OCI-LY1 (cell line): ENCODE results near the gene RAB13.
"Not testable (repeated sequence)": the region's sequence is repeated elsewhere in the genome, so short reads cannot be mapped to it uniquely, and the experiment has no call there.

Experiments
- H2AFZ ChIP-seq: fragments of 200-600 bp; sonication (generic), shearing (Covaris generic); 2 replicates; pipeline ENCODE4 v1.6.0; 2014; ENCODE audit warnings: antibody characterized with exemption, mild to moderate bottlenecking, low read length
- H3F3A ChIP-seq: fragments of 200-600 bp; sonication (generic), shearing (Covaris generic); 2 replicates; pipeline ENCODE4 v1.6.0; 2014; ENCODE audit warnings: mild to moderate bottlenecking, antibody characterized with exemption, low read length, moderate library complexity; ENCODE audit not compliant: insufficient read depth
- H3K27ac ChIP-seq: fragments of 200-600 bp; sonication (generic); 2 replicates; pipeline ENCODE4 v1.5.1; 2014; ENCODE audit warnings: low read length, mixed run types, mild to moderate bottlenecking, low read depth; ENCODE audit not compliant: poor library complexity, severe bottlenecking
- H3K27me3 ChIP-seq: fragments of 200-600 bp; sonication (generic); 2 replicates; pipeline ENCODE4 v1.6.0; 2014; ENCODE audit warnings: antibody characterized with exemption, mild to moderate bottlenecking, low read length, moderate library complexity; ENCODE audit not compliant: insufficient read depth
- H3K36me3 ChIP-seq: fragments of 200-600 bp; sonication (generic); 2 replicates; pipeline ENCODE4 v1.6.1; 2014; ENCODE audit warnings: mild to moderate bottlenecking, antibody characterized with exemption, low read length, moderate library complexity, mixed read lengths; ENCODE audit not compliant: insufficient read depth
- H3K4me1 ChIP-seq: fragments of 200-600 bp; sonication (generic); 2 replicates; pipeline ENCODE4 v1.5.1; 2014; ENCODE audit warnings: mild to moderate bottlenecking, low read length, moderate library complexity; ENCODE audit not compliant: insufficient read depth, severe bottlenecking
- H3K4me2 ChIP-seq: fragments of 200-600 bp; sonication (generic), shearing (Covaris generic); 2 replicates; pipeline ENCODE4 v1.6.1; 2014; ENCODE audit warnings: low read length
- H3K4me3 ChIP-seq: fragments of 200-600 bp; sonication (generic); 2 replicates; pipeline ENCODE4 v1.5.1; 2014; ENCODE audit warnings: low read length, low read depth, mild to moderate bottlenecking, mixed read lengths; ENCODE audit not compliant: poor library complexity, severe bottlenecking
- H3K79me2 ChIP-seq: fragments of 200-600 bp; shearing (Covaris generic); 2 replicates; pipeline ENCODE4 v1.6.1; 2016; ENCODE audit warnings: mixed run types, low read length, mixed read lengths; ENCODE audit not compliant: insufficient read depth
- H3K9ac ChIP-seq: fragments of 200-600 bp; sonication (generic), shearing (Covaris generic); 2 replicates; pipeline ENCODE4 v1.6.1; 2014; ENCODE audit warnings: mild to moderate bottlenecking, low read length, mixed read lengths
- H3K9me2 ChIP-seq: fragments of 200-600 bp; sonication (generic), shearing (Covaris generic); 2 replicates; pipeline ENCODE4 v1.6.1; 2014; ENCODE audit warnings: low read depth, mild to moderate bottlenecking, low read length, mixed read lengths
- H3K9me3 ChIP-seq: fragments of 200-600 bp; shearing (Covaris generic); 2 replicates; pipeline ENCODE4 v1.6.1; 2014; ENCODE audit warnings: low read length, mixed read lengths
- H4K20me1 ChIP-seq: fragments of 200-600 bp; sonication (generic), shearing (Covaris generic); 2 replicates; pipeline ENCODE4 v1.6.0; 2016; ENCODE audit warnings: mild to moderate bottlenecking, low read length; ENCODE audit not compliant: insufficient read depth
- CTCF ChIP-seq: fragments of 200-600 bp; sonication (generic), shearing (Covaris generic); IDR thresholded peaks from 2 replicates; pipeline ENCODE4 v1.5.1; 2017; ENCODE audit warnings: mild to moderate bottlenecking, antibody characterized with exemption, low read length, moderate library complexity, mixed read lengths
- EZH2 ChIP-seq: fragments of 200-600 bp; sonication (generic), shearing (Covaris generic); IDR thresholded peaks from 2 replicates; pipeline ENCODE4 v1.8.0; 2017; ENCODE audit warnings: borderline replicate concordance, mixed run types, mild to moderate bottlenecking, antibody characterized with exemption, low read length, moderate library complexity, mixed read lengths

The RAB13 gene

GRCh38 chr1:153985941-153986761 is at the start of gene RAB13:
Gene RAB13 (minus strand): TSS chr1:153986339. CDS start chr1:153986236, 103 bp downstream.
- H3K4me2 ChIP-seq = peak within 1 kb of the TSS; percentile 45
- peaks cover 5% of the 10 kb centered on the region for H3K36me3 ChIP-seq
- no peaks in the 10 kb centered on the region for H3K9me2 ChIP-seq
- H3K4me3 ChIP-seq = peak within 1 kb of the TSS; percentile 27
- H3F3A ChIP-seq = no peaks in the 10 kb centered on the region
- no peaks in the 10 kb centered on the region for H3K27me3 ChIP-seq
- no peaks in the 10 kb centered on the region for H3K9me3 ChIP-seq
- peaks cover 20% of the 10 kb centered on the region for H3K4me1 ChIP-seq
- peak within 1 kb of the TSS; percentile 59 for H3K27ac ChIP-seq
- TF ChIP-seq CTCF (no peak), EZH2 (no peak)
- H2AFZ ChIP-seq = no peak within 1 kb of the TSS; the same call in 1 of the 2 replicates
- peak within 1 kb of the TSS; percentile 30; the same call in 1 of the 2 replicates for H3K9ac ChIP-seq
- no peaks in the 10 kb centered on the region for H4K20me1 ChIP-seq
- H3K79me2 ChIP-seq = peaks cover 1% of the 10 kb centered on the region; the same call in 1 of the 2 replicates

- H3K4me2 ChIP-seq, H3K27ac ChIP-seq, H3K27me3 ChIP-seq, H3K4me3 ChIP-seq, H3K4me1 ChIP-seq, H3K9ac ChIP-seq, H3F3A ChIP-seq, H3K9me3 ChIP-seq, H3K79me2 ChIP-seq, H2AFZ ChIP-seq, H3K36me3 ChIP-seq, H4K20me1 ChIP-seq, H3K9me2 ChIP-seq: not testable (repeated sequence)
Observed at GRCh38 chr1:154033697-154034096, 47.6 kb upstream of the RAB13 start.

DNA sequence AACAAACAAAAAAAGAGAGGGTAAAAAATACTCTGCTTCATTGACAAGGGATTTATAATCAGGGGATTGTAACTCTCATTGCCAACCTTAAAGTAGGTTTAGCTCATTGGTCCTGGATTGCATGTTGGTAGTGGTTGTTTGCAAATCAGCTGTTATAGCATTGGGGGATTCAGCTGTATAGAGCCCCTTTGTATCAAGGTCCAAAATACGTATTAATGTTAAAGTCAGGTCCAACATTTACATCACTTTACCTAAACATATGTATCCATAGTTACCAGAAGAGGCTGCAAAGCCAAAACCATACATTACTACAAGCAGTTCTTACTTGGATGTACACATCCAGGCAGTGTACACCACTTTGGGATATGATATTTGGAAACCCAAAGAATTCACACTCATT is 33.8 kb upstream of the RAB13 start:
- Histone ChIP-seq H3F3A (no peaks in the 10 kb centered on the region), H3K9me3 (no peaks in the 10 kb centered on the region), H3K36me3 (no peaks in the 10 kb centered on the region), H3K4me2 (no peak overlapping the region), H2AFZ (no peak overlapping the region), H3K9ac (no peak overlapping the region), H3K79me2 (no peaks in the 10 kb centered on the region), H3K27me3 (no peaks in the 10 kb centered on the region), H3K9me2 (no peaks in the 10 kb centered on the region), H3K27ac (no peak overlapping the region), H3K4me1 (no peaks in the 10 kb centered on the region), H3K4me3 (no peak overlapping the region), H4K20me1 (no peaks in the 10 kb centered on the region)
- no peak for TF ChIP-seq EZH2
- no peak for TF ChIP-seq CTCF

GRCh38 chr1:154019269-154019668 is 33.1 kb upstream of the RAB13 start:
- Histone ChIP-seq H3K9me3 (no peaks in the 10 kb centered on the region), H3K27ac (no peak overlapping the region), H3K27me3 (no peaks in the 10 kb centered on the region), H4K20me1 (no peaks in the 10 kb centered on the region), H3F3A (no peaks in the 10 kb centered on the region), H3K9ac (no peak overlapping the region), H2AFZ (no peak overlapping the region), H3K4me1 (no peaks in the 10 kb centered on the region), H3K79me2 (no peaks in the 10 kb centered on the region), H3K4me3 (no peak overlapping the region), H3K9me2 (no peaks in the 10 kb centered on the region), H3K4me2 (no peak overlapping the region), H3K36me3 (no peaks in the 10 kb centered on the region)
- no peak for TF ChIP-seq CTCF
- TF ChIP-seq EZH2 = no peak
